Endodermal cell (in vitro differentiated cells): ENCODE results near the gene SND1. TPM values are rescaled to one million over a fixed set of nuclear protein-coding genes. Genes with fewer than 3 reads are reported as not detected.

Experiments
- DNase-seq: peaks from one replicate; pipeline ENCODE4 v3.0.0-alpha.2; 2017
- H3K27ac ChIP-seq: 2 replicates; pipeline ENCODE4 v1.5.1; 2013; ENCODE audit warnings: mild to moderate bottlenecking, low read depth, low read length, moderate library complexity
- H3K27me3 ChIP-seq: 2 replicates; pipeline ENCODE4 v1.6.1; 2013; ENCODE audit warnings: mild to moderate bottlenecking, low read length, moderate library complexity; ENCODE audit not compliant: insufficient read depth, control insufficient read depth, poor library complexity, severe bottlenecking
- H3K36me3 ChIP-seq: 2 replicates; pipeline ENCODE4 v1.7.0; 2013; ENCODE audit warnings: mild to moderate bottlenecking, low read length, moderate library complexity; ENCODE audit not compliant: control insufficient read depth, insufficient read depth
- H3K4me1 ChIP-seq: one replicate; pipeline ENCODE4 v1.7.0; 2013; ENCODE audit warnings: low read length; ENCODE audit not compliant: control insufficient read depth, insufficient read depth
- H3K4me3 ChIP-seq: 2 replicates; pipeline ENCODE4 v1.5.1; 2013; ENCODE audit warnings: mild to moderate bottlenecking, low read length, moderate library complexity
- H3K9ac ChIP-seq: 2 replicates; pipeline ENCODE4 v1.6.1; 2013; ENCODE audit warnings: mild to moderate bottlenecking, low read length, moderate library complexity; ENCODE audit not compliant: poor library complexity, severe bottlenecking; ENCODE audit errors: extremely low read depth
- H3K9me3 ChIP-seq: 2 replicates; pipeline ENCODE4 v1.6.1; 2013; ENCODE audit warnings: mild to moderate bottlenecking, low read length, moderate library complexity; ENCODE audit not compliant: control insufficient read depth
- H3K27ac Mint-ChIP-seq: 2 replicates; pipeline ENCODE4 v1.8.0; 2020; ENCODE audit warnings: mixed read lengths
- H3K27me3 Mint-ChIP-seq: 2 replicates; pipeline ENCODE4 v1.8.0; 2021; ENCODE audit warnings: mild to moderate bottlenecking, mixed read lengths; ENCODE audit not compliant: insufficient read depth
- H3K36me3 Mint-ChIP-seq: 2 replicates; pipeline ENCODE4 v1.8.0; 2020; ENCODE audit warnings: low read depth, mixed read lengths
- H3K4me1 Mint-ChIP-seq: 2 replicates; pipeline ENCODE4 v1.8.0; 2020; ENCODE audit warnings: mixed read lengths
- H3K4me3 Mint-ChIP-seq: 2 replicates; pipeline ENCODE4 v1.8.0; 2020; ENCODE audit warnings: mild to moderate bottlenecking, moderate library complexity, mixed read lengths
- H3K9me3 Mint-ChIP-seq: 2 replicates; pipeline ENCODE4 v1.8.0; 2020; ENCODE audit warnings: mild to moderate bottlenecking, mixed read lengths
- CTCF ChIP-seq: fragments of 200-600 bp; sonication (generic); conservative IDR thresholded peaks from 2 replicates; pipeline ENCODE4 v1.5.0; 2021; ENCODE audit warnings: antibody characterized with exemption, mild to moderate bottlenecking
- WGBS, 2 experiments: methylation state at CpG; one replicate each; pipeline versions ENCODE4 v1.1.5 to v1.1.7; 2013; ENCODE audit warnings: missing lambda C conversion rate in 2 of 2, mixed read lengths in 1 of 2; ENCODE audit not compliant: insufficient coverage in 1 of 2, insufficient read length in 1 of 2; 5-methylcytosine and 5-hydroxymethylcytosine counted together
- total RNA-seq, 2 donors: library from RNA; stranded (reverse); fragmentation: NEBNext Ultra II Directional in 1 of 2; extraction: Animal tissue kit (Norgen Biotek cat#: 25700) in 1 of 2; gene quantifications; 2 replicates in 1 of 2; 3 replicates in 1 of 2; pipeline ENCODE4 v1.2.1, GENCODE V29; 2021

Gene SND1
- total RNA-seq, 2 donors from 2014 or later = 240 to 267 TPM

DNA sequence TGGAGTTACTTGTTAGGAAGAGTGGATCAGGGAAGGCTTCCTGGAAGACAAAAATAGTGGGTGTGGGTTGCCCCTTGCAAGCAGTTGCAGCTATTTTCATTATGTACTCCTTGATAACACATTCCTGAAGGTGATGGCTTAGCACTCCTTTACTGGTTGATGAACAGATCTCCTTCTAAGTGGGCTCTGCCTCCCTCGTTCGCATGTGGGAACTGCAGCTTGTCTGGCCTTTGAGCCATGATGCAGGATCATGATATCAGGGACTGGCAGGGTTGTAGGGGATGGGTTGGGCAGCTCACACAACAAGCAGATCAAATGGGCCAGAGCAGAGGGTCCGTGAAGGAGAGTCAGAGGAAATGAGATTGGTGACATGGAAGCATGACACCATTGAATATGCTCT lies 408.0 kb downstream of the SND1 start:
- H3K27me3 Mint-ChIP-seq = no peaks in the 10 kb centered on the region
- Histone ChIP-seq H3K9me3 (no peaks in the 10 kb centered on the region), H3K27me3 (no peaks in the 10 kb centered on the region), H3K27ac (peak overlapping the region; percentile 27), H3K4me1 (no peaks in the 10 kb centered on the region), H3K36me3 (peaks cover 21% of the 10 kb centered on the region), H3K9ac (no peak overlapping the region), H3K4me3 (no peak overlapping the region)
- H3K4me3 Mint-ChIP-seq = no peak overlapping the region
- no peak for DNase-seq
- no peaks in the 10 kb centered on the region for H3K9me3 Mint-ChIP-seq
- 86 to 89% methylated on average over 1 to 3 of the region's 3 CpGs for whole genome bisulfite sequencing, 2 experiments
- TF ChIP-seq CTCF = peak; percentile 56
- H3K4me1 Mint-ChIP-seq = no peaks in the 10 kb centered on the region
- H3K27ac Mint-ChIP-seq = no peak overlapping the region
- H3K36me3 Mint-ChIP-seq = peaks cover 2% of the 10 kb centered on the region

DNA sequence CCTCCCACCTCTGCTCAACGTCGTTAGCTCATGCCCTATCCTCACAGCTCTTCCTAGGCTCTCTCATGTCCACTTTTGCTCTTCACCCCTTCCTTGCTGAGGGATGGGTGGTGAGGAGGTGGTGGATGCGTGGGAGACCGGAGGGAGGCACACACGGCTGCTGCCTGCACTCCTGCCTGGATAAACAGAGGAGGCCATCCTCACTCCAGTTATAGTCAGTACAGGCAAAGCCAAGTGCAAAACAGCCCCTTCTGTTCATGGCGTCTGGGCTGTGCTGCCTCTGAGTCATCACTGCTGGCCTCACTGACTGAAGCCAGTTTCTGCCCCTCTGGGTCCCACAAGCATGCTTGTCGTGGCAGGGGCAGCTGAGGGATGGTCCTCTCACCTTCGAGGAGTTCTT lies 411.1 kb downstream of the SND1 start:
- Histone ChIP-seq H3K4me3 (no peak overlapping the region), H3K9me3 (no peaks in the 10 kb centered on the region), H3K9ac (no peak overlapping the region), H3K4me1 (no peaks in the 10 kb centered on the region), H3K27me3 (no peaks in the 10 kb centered on the region), H3K27ac (no peak overlapping the region), H3K36me3 (peaks cover 25% of the 10 kb centered on the region)
- Mint-ChIP-seq H3K4me1 (no peaks in the 10 kb centered on the region), H3K9me3 (no peaks in the 10 kb centered on the region), H3K27ac (no peak overlapping the region), H3K36me3 (peaks cover 2% of the 10 kb centered on the region), H3K27me3 (no peaks in the 10 kb centered on the region), H3K4me3 (no peak overlapping the region)
- no peak for TF ChIP-seq CTCF
- WGBS, 2 experiments = 91 to 100% methylated on average over 3 to 8 of the region's 8 CpGs
- DNase-seq = no peak

- Histone ChIP-seq H3K27ac (no peak overlapping the region), H3K9ac (no peak overlapping the region)
- WGBS, 2 experiments = 91 to 94% methylated on average over 3 to 7 of the region's 7 CpGs
Measured at GRCh38 chr7:128065872-128066271, 413.9 kb downstream of the SND1 start.

More at GRCh38 chr7:128065872-128066271, 413.9 kb downstream of the SND1 start:
- Mint-ChIP-seq H3K4me1 (no peaks in the 10 kb centered on the region), H3K4me3 (no peak overlapping the region), H3K36me3 (peaks cover 2% of the 10 kb centered on the region), H3K9me3 (no peaks in the 10 kb centered on the region), H3K27ac (no peak overlapping the region), H3K27me3 (no peaks in the 10 kb centered on the region)
- Histone ChIP-seq H3K36me3 (peaks cover 25% of the 10 kb centered on the region), H3K4me1 (no peaks in the 10 kb centered on the region), H3K27me3 (no peaks in the 10 kb centered on the region), H3K9me3 (no peaks in the 10 kb centered on the region), H3K4me3 (no peak overlapping the region)
- no peak for DNase-seq
- no peak for TF ChIP-seq CTCF
